WTC11 (cell line): ENCODE measurements around the gene TNFSF11. TPM values are rescaled to one million over a fixed set of nuclear protein-coding genes. Genes with fewer than 3 reads are reported as not detected.

Experiments used
- ATAC-seq: fragments of 200-7000 bp; cut with Tn5 transposase; 2 replicates; pipeline ENCODE4 v1.10.0; 2021; ENCODE audit warnings: mild to moderate bottlenecking, moderate library complexity
- CTCF ChIA-PET: fragments of 300-600 bp; sonication (Branson Sonifier 250); formaldehyde crosslinking; loops from one replicate; lab custom pipeline; 2021; ENCODE audit warnings: antibody characterized with exemption; lab: Charles Lee
- POLR2A ChIA-PET: fragments of 350-600 bp; sonication (Branson Sonifier 250); formaldehyde crosslinking; loops from one replicate; lab custom pipeline; 2021; ENCODE audit warnings: antibody characterized with exemption; lab: Charles Lee
- DNase-seq: peaks from one replicate; pipeline ENCODE4 v3.0.0; 2021; ENCODE audit warnings: low spot score
- H3K27ac Mint-ChIP-seq: 2 replicates; pipeline ENCODE4 v1.8.0; 2021; ENCODE audit warnings: mixed read lengths
- H3K27me3 Mint-ChIP-seq: 2 replicates; pipeline ENCODE4 v1.8.0; 2021; ENCODE audit warnings: low read depth, mild to moderate bottlenecking, moderate library complexity, mixed read lengths
- H3K36me3 Mint-ChIP-seq: 2 replicates; pipeline ENCODE4 v1.8.0; 2021; ENCODE audit warnings: mixed read lengths
- H3K4me1 Mint-ChIP-seq: 2 replicates; pipeline ENCODE4 v1.8.0; 2022; ENCODE audit warnings: mixed read lengths
- H3K4me3 Mint-ChIP-seq: 2 replicates; pipeline ENCODE4 v1.8.0; 2021; ENCODE audit warnings: mild to moderate bottlenecking, moderate library complexity, mixed read lengths
- H3K9me3 Mint-ChIP-seq: 2 replicates; pipeline ENCODE4 v1.8.0; 2021; ENCODE audit warnings: mixed read lengths
- AFF4 ChIP-seq: sonication (generic); formaldehyde crosslinking; IDR thresholded peaks from 2 replicates; pipeline ENCODE4 v1.8.1; 2023; ENCODE audit warnings: mild to moderate bottlenecking, missing genetic modification reagents, borderline replicate concordance
- AR ChIP-seq: fragments of 250-450 bp; sonication (Bioruptor Pico); IDR thresholded peaks from 2 replicates; pipeline ENCODE4 v1.9.0; 2021; ENCODE audit warnings: mild to moderate bottlenecking
- ERG ChIP-seq: fragments of 250-450 bp; sonication (Bioruptor Pico); IDR thresholded peaks from 2 replicates; pipeline ENCODE4 v1.8.0; 2021; ENCODE audit warnings: mild to moderate bottlenecking
- ESRRA ChIP-seq: sonication (generic); formaldehyde crosslinking; IDR thresholded peaks from 2 replicates; pipeline ENCODE4 v1.8.1; 2022; ENCODE audit warnings: mild to moderate bottlenecking, missing genetic modification reagents, borderline replicate concordance
- FOXJ3 ChIP-seq: sonication (generic); formaldehyde crosslinking; IDR thresholded peaks from 2 replicates; pipeline ENCODE4 v1.9.0; 2021; ENCODE audit warnings: missing genetic modification reagents, mild to moderate bottlenecking, borderline replicate concordance
- GABPB1 ChIP-seq: sonication (generic); formaldehyde crosslinking; IDR thresholded peaks from 2 replicates; pipeline ENCODE4 v1.8.1; 2023; ENCODE audit warnings: mild to moderate bottlenecking, missing genetic modification reagents
- GRHL2 ChIP-seq: fragments of 250-450 bp; sonication (Bioruptor Pico); IDR thresholded peaks from 2 replicates; pipeline ENCODE4 v1.8.0; 2022; ENCODE audit warnings: mild to moderate bottlenecking, moderate library complexity; ENCODE audit not compliant: insufficient replicate concordance, severe bottlenecking
- MYBL2 ChIP-seq: sonication (generic); formaldehyde crosslinking; IDR thresholded peaks from 2 replicates; pipeline ENCODE4 v1.8.1; 2023; ENCODE audit warnings: mild to moderate bottlenecking, moderate library complexity, missing genetic modification reagents
- NFATC4 ChIP-seq: fragments of 250-450 bp; sonication (Bioruptor Pico); IDR thresholded peaks from 2 replicates; pipeline ENCODE4 v1.9.0; 2021; ENCODE audit warnings: mild to moderate bottlenecking
- OVOL2 ChIP-seq: fragments of 250-450 bp; sonication (Bioruptor Pico); IDR thresholded peaks from 2 replicates; pipeline ENCODE4 v1.9.0; 2021; ENCODE audit warnings: mild to moderate bottlenecking, borderline replicate concordance
- PREB ChIP-seq: sonication (generic); formaldehyde crosslinking; IDR thresholded peaks from 2 replicates; pipeline ENCODE4 v1.8.1; 2022; ENCODE audit warnings: mild to moderate bottlenecking, missing genetic modification reagents, moderate library complexity, borderline replicate concordance
- RELA ChIP-seq: sonication (generic); formaldehyde crosslinking; IDR thresholded peaks from 2 replicates; pipeline ENCODE4 v1.8.1; 2022; ENCODE audit warnings: missing genetic modification reagents, mild to moderate bottlenecking, borderline replicate concordance
- ZMAT4 ChIP-seq: fragments of 250-450 bp; sonication (Bioruptor Pico); IDR thresholded peaks from 2 replicates; pipeline ENCODE4 v1.9.0; 2021; ENCODE audit warnings: mild to moderate bottlenecking
- ZNF138 ChIP-seq: sonication (generic); formaldehyde crosslinking; conservative IDR thresholded peaks from 2 replicates; pipeline ENCODE4 v1.8.1; 2022; ENCODE audit warnings: mild to moderate bottlenecking, moderate library complexity, missing genetic modification reagents
- ZNF317 ChIP-seq: sonication (generic); formaldehyde crosslinking; IDR thresholded peaks from 2 replicates; pipeline ENCODE4 v1.8.1; 2023; ENCODE audit warnings: low read depth, mild to moderate bottlenecking, moderate library complexity, missing genetic modification reagents, borderline replicate concordance
- ZNF416 ChIP-seq: fragments of 250-450 bp; sonication (Bioruptor Pico); IDR thresholded peaks from 2 replicates; pipeline ENCODE4 v1.9.0; 2021; ENCODE audit warnings: mild to moderate bottlenecking, inconsistent platforms
- ZNF671 ChIP-seq: fragments of 250-450 bp; sonication (Bioruptor Pico); IDR thresholded peaks from 2 replicates; pipeline ENCODE4 v1.8.0; 2021; ENCODE audit warnings: mild to moderate bottlenecking
- total RNA-seq: library from RNA; stranded (reverse); gene quantifications from 3 replicates; pipeline ENCODE4 v1.2.3, GENCODE V29; 2021
- TF ChIP-seq, protein P1 (sequence below): sonication (generic); formaldehyde crosslinking; IDR thresholded peaks from 2 replicates; pipeline ENCODE4 v1.8.1; 2023; ENCODE audit warnings: mild to moderate bottlenecking, missing genetic modification reagents
- TF ChIP-seq, protein P2 (sequence below): sonication (generic); formaldehyde crosslinking; conservative IDR thresholded peaks from 2 replicates; pipeline ENCODE4 v1.8.1; 2022; ENCODE audit warnings: mild to moderate bottlenecking, missing genetic modification reagents
- TF ChIP-seq, protein P3 (sequence below): sonication (generic); formaldehyde crosslinking; IDR thresholded peaks from 2 replicates; pipeline ENCODE4 v1.8.1; 2023; ENCODE audit warnings: mild to moderate bottlenecking, missing genetic modification reagents, moderate library complexity

Gene TNFSF11
- total RNA-seq, 1 experiment from 2014 or later, result 6.1 TPM

GRCh38 chr13:42532561-42533335 lies 41.2 kb upstream of the TNFSF11 start (continued):
- TF ChIP-seq, protein P1, sequence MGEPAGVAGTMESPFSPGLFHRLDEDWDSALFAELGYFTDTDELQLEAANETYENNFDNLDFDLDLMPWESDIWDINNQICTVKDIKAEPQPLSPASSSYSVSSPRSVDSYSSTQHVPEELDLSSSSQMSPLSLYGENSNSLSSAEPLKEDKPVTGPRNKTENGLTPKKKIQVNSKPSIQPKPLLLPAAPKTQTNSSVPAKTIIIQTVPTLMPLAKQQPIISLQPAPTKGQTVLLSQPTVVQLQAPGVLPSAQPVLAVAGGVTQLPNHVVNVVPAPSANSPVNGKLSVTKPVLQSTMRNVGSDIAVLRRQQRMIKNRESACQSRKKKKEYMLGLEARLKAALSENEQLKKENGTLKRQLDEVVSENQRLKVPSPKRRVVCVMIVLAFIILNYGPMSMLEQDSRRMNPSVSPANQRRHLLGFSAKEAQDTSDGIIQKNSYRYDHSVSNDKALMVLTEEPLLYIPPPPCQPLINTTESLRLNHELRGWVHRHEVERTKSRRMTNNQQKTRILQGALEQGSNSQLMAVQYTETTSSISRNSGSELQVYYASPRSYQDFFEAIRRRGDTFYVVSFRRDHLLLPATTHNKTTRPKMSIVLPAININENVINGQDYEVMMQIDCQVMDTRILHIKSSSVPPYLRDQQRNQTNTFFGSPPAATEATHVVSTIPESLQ (CRISPR knock-in tag), result no peak
- TF ChIP-seq OVOL2 (CRISPR knock-in tag), result no peak
- TF ChIP-seq, all 79 proteins: peak for 0

DNA sequence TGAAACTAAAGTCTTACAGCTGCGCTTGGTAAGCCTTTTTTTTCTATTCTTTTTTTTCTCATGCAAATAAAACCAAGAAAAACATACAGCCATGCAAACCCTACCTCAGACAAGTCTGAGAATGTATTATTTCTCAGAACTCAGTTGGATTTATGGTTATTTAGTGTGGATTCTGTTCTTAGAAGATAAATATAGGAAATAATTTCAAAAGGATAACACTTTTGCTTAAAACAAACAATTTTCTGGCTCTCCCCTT lies 40.7 kb upstream of the TNFSF11 start:
- peaks cover 14% of the 10 kb centered on the region for H3K9me3 Mint-ChIP-seq
- CTCF ChIA-PET, result no interaction called here
- no peak overlapping the region for H3K4me3 Mint-ChIP-seq
- no peak for ATAC-seq
- H3K36me3 Mint-ChIP-seq, result peaks cover 2% of the 10 kb centered on the region; the same call in 1 of the 2 replicates
- no peak for DNase-seq
- peaks cover 2% of the 10 kb centered on the region; the same call in 1 of the 2 replicates for H3K27me3 Mint-ChIP-seq
- H3K27ac Mint-ChIP-seq, result no peak overlapping the region
- TF ChIP-seq, protein P2, sequence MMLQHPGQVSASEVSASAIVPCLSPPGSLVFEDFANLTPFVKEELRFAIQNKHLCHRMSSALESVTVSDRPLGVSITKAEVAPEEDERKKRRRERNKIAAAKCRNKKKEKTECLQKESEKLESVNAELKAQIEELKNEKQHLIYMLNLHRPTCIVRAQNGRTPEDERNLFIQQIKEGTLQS (CRISPR knock-in tag), result no peak
- TF ChIP-seq RELA (CRISPR knock-in tag), result no peak
- TF ChIP-seq MYBL2 (CRISPR knock-in tag), result no peak
- TF ChIP-seq, protein P3, sequence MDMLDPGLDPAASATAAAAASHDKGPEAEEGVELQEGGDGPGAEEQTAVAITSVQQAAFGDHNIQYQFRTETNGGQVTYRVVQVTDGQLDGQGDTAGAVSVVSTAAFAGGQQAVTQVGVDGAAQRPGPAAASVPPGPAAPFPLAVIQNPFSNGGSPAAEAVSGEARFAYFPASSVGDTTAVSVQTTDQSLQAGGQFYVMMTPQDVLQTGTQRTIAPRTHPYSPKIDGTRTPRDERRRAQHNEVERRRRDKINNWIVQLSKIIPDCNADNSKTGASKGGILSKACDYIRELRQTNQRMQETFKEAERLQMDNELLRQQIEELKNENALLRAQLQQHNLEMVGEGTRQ (CRISPR knock-in tag), result no peak
- TF ChIP-seq ZNF671 (CRISPR knock-in tag), result no peak
- no peak for TF ChIP-seq FOXJ3
- no peak for TF ChIP-seq AR (CRISPR knock-in tag)
- TF ChIP-seq PREB, result no peak
- no peak for TF ChIP-seq ERG
- TF ChIP-seq ZNF416, result no peak
- no peak for TF ChIP-seq GRHL2 (CRISPR knock-in tag)
- no peak for TF ChIP-seq ESRRA
- TF ChIP-seq ZNF317 (CRISPR knock-in tag), result no peak
- TF ChIP-seq ZMAT4 (CRISPR knock-in tag), result no peak
- no peak for TF ChIP-seq GABPB1 (CRISPR knock-in tag)
- TF ChIP-seq NFATC4, result no peak
- TF ChIP-seq ZNF138 (CRISPR knock-in tag), result no peak
- TF ChIP-seq AFF4, result no peak
- POLR2A ChIA-PET, result no interaction called here
- peaks cover 9% of the 10 kb centered on the region for H3K4me1 Mint-ChIP-seq
